KMS-11 (cell line): Measurements from ENCODE around the gene IGF2R.

Source experiments
- H2AFZ ChIP-seq: fragments of 200-600 bp; sonication (generic); 2 replicates; pipeline ENCODE4 v1.6.1; 2016; ENCODE audit warnings: antibody characterized with exemption, mixed run types, low read depth
- H3K27ac ChIP-seq: fragments of 200-600 bp; sonication (generic); 2 replicates; pipeline ENCODE4 v1.6.1; 2016; ENCODE audit warnings: mild to moderate bottlenecking, mixed run types
- H3K27me3 ChIP-seq: fragments of 200-600 bp; sonication (generic); 2 replicates; pipeline ENCODE4 v1.6.1; 2017; ENCODE audit warnings: mild to moderate bottlenecking, low read depth, mixed run types, moderate library complexity; ENCODE audit not compliant: insufficient read depth
- H3K36me3 ChIP-seq: fragments of 200-600 bp; sonication (generic); 2 replicates; pipeline ENCODE4 v1.6.1; 2017; ENCODE audit warnings: mild to moderate bottlenecking, mixed run types; ENCODE audit not compliant: insufficient read depth
- H3K4me1 ChIP-seq: fragments of 200-600 bp; sonication (generic); 2 replicates; pipeline ENCODE4 v1.6.1; 2016; ENCODE audit warnings: mild to moderate bottlenecking, low read depth, mixed run types; ENCODE audit not compliant: poor library complexity, severe bottlenecking
- H3K4me2 ChIP-seq: fragments of 200-600 bp; sonication (generic); 2 replicates; pipeline ENCODE4 v1.7.0; 2016; ENCODE audit warnings: mild to moderate bottlenecking, mixed run types
- H3K4me3 ChIP-seq: fragments of 200-600 bp; sonication (generic); IDR thresholded peaks from 2 replicates; pipeline ENCODE4 v1.6.1; 2017; ENCODE audit warnings: low read depth, low read length, mixed read lengths; ENCODE audit not compliant: insufficient read depth
- H3K79me2 ChIP-seq: fragments of 200-600 bp; sonication (generic); 2 replicates; pipeline ENCODE4 v1.6.1; 2016; ENCODE audit warnings: low read depth, mixed run types; ENCODE audit not compliant: insufficient read depth
- H3K9ac ChIP-seq: fragments of 200-600 bp; sonication (generic); 2 replicates; pipeline ENCODE4 v1.6.1; 2016; ENCODE audit warnings: mild to moderate bottlenecking, mixed run types
- H4K20me1 ChIP-seq: fragments of 200-600 bp; sonication (generic); 2 replicates; pipeline ENCODE4 v1.6.1; 2016; ENCODE audit warnings: mild to moderate bottlenecking, mixed run types; ENCODE audit not compliant: insufficient read depth
- CTCF ChIP-seq: fragments of 200-600 bp; sonication (generic); conservative IDR thresholded peaks from 2 replicates; pipeline ENCODE4 v1.6.1; 2017; ENCODE audit warnings: low read depth, mild to moderate bottlenecking, antibody characterized with exemption, low read length, moderate library complexity, mixed read lengths

IGF2R gene

GRCh38 chr6:160127270-160128124 lies 158.6 kb downstream of the IGF2R start:
- no peak overlapping the region for H3K27ac ChIP-seq
- no peak overlapping the region for H3K9ac ChIP-seq
- no peak overlapping the region for H2AFZ ChIP-seq
- no peaks in the 10 kb centered on the region for H3K79me2 ChIP-seq
- no peaks in the 10 kb centered on the region for H3K27me3 ChIP-seq
- no peaks in the 10 kb centered on the region for H3K4me1 ChIP-seq
- H4K20me1 ChIP-seq, result no peaks in the 10 kb centered on the region
- no peaks in the 10 kb centered on the region for H3K36me3 ChIP-seq
- no peak overlapping the region for H3K4me3 ChIP-seq
- no peak for TF ChIP-seq CTCF
- no peak overlapping the region for H3K4me2 ChIP-seq

GRCh38 chr6:160128125-160128683 lies 159.3 kb downstream of the IGF2R start:
- no peaks in the 10 kb centered on the region for H3K36me3 ChIP-seq
- H3K4me2 ChIP-seq, result no peak overlapping the region
- no peak overlapping the region for H3K9ac ChIP-seq
- no peaks in the 10 kb centered on the region for H3K79me2 ChIP-seq
- H2AFZ ChIP-seq, result no peak overlapping the region
- no peaks in the 10 kb centered on the region for H3K27me3 ChIP-seq
- H3K4me1 ChIP-seq, result no peaks in the 10 kb centered on the region
- H3K4me3 ChIP-seq, result no peak overlapping the region
- H4K20me1 ChIP-seq, result no peaks in the 10 kb centered on the region
- TF ChIP-seq CTCF, result no peak
- no peak overlapping the region for H3K27ac ChIP-seq

- Histone ChIP-seq H3K4me1 (no peaks in the 10 kb centered on the region), H4K20me1 (no peaks in the 10 kb centered on the region), H3K9ac (no peak overlapping the region), H2AFZ (no peak overlapping the region), H3K4me3 (no peak overlapping the region), H3K36me3 (no peaks in the 10 kb centered on the region), H3K79me2 (no peaks in the 10 kb centered on the region), H3K4me2 (no peak overlapping the region), H3K27me3 (no peaks in the 10 kb centered on the region), H3K27ac (no peak overlapping the region)
- no peak for TF ChIP-seq CTCF
These were observed 160.1 kb downstream of the IGF2R start for GRCh38 chr6:160128879-160129516.

GRCh38 chr6:160129881-160130615 lies 161.2 kb downstream of the IGF2R start:
- H4K20me1 ChIP-seq, result no peaks in the 10 kb centered on the region
- TF ChIP-seq CTCF, result no peak
- H3K36me3 ChIP-seq, result no peaks in the 10 kb centered on the region
- no peaks in the 10 kb centered on the region for H3K27me3 ChIP-seq
- H3K4me2 ChIP-seq, result no peak overlapping the region
- H3K4me1 ChIP-seq, result no peaks in the 10 kb centered on the region
- no peak overlapping the region for H3K4me3 ChIP-seq
- H3K79me2 ChIP-seq, result no peaks in the 10 kb centered on the region
- no peak overlapping the region for H3K27ac ChIP-seq
- no peak overlapping the region for H3K9ac ChIP-seq
- no peak overlapping the region for H2AFZ ChIP-seq
